Muscle of arm (tissue), 12 donors: ENCODE results near the gene EFNA4. TPM values are rescaled to one million over a fixed set of nuclear protein-coding genes. Genes with fewer than 3 reads are reported as not detected.
"Not testable (repeated sequence)": the region's sequence is repeated elsewhere in the genome, so short reads cannot be mapped to it uniquely, and the experiment has no call there.

Experiments
- DNase-seq: peaks from one replicate; pipeline ENCODE4 v3.0.0-alpha.2; 2013
- polyA plus RNA-seq, 12 donors: library from polyadenylated mRNA; unstranded; fragments of 120-200 nt; gene quantifications; one replicate each; pipeline ENCODE4 v1.2.1, GENCODE V29; 2013; ENCODE audit not compliant: insufficient read length in 12 of 12

EFNA4 gene
- polyA plus RNA-seq, 12 donors: 4.7 to 12.1 (median 6.5) TPM; not detected in 1

GRCh38 chr1:155113450-155113980 is 50.0 kb downstream of the EFNA4 start:
- no peak for DNase-seq

DNA sequence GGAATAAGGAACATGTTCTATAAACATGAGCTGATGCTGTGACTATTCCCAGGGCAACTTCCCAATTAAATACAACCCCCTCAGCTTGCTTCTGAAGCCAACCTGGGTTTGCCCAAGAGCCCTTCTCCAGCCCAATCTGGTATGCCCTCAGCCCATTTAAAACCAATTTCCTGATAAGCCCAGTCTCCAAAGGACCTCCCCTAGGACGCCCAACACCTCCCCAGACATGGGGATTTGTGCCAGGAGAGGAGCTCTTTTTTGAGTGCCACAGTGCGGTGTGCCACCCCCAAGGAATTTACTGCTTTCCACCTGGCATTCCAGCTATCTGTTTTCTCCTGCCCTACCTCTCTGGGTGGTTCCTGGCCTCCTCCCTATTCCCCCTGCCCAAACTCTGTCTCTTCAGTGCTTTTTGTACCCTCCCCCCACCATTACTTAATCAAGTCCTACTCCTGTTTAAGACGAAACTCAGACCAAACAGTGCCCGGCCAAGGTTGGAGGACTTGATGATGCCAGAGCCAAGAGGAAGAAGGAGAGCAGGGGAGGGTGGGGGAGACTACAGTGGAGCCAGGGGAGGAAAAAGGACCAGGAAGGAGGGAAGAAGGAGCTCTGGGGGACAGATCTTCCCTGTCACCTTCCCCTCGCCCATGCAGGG is 52.7 kb downstream of the EFNA4 start:
- DNase-seq: no peak

DNA sequence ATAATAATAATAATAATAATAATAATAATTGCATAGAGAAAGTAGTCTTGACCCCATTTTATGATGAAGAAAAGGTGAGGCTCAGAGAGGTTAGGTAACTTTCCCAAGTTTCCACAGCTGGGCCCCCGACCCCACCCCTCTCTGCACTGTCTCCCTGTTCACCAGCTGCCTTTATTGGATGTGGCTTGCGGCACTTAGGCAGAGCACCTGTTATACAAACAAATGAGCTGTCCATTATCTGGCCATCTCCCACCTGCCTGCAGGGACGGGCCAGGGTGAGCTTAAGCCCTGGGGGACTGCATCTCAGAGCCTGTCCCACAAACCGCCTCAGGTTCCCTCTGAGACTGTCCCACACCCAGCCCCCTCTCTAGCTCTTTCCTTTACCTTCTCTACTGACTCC is 54.1 kb downstream of the EFNA4 start:
- DNase-seq: no peak

DNA sequence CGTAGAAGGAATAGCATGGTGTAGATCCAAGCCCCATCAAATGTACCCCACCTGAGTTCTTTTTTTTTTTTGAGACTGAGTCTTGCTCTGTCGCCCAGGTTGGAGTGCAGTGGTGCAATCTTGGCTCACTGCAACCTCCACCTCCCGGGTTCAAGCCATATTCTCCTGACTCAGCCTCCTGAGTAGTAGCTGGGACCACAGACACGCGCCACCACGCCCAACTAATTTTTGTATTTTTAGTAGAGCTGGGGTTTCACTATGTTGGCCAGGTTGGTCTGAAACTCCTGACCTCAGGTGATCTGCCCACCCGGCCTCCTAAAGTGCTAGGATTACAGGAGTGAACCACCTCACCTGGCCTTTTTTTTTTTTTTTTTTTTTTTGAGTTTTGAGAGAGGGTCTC is 54.5 kb downstream of the EFNA4 start:
- DNase-seq: not testable (repeated sequence)

Other genes starting within 250 kb of the EFNA4 start
- gene KCNN3, start 193.5 kb upstream of the EFNA4 start, polyA plus RNA-seq: 10 to 100 TPM in 5 of 12 donors, 1 to 10 TPM in 6, not detected in 1; 5.8 to 12.8 (median 9.5) TPM
- 10 to 100 TPM in 11 of 12 donors, not detected in 1; 20.1 to 28.8 (median 26.1) TPM for gene PMVK, start 127.0 kb upstream of the EFNA4 start, polyA plus RNA-seq
- 100 to 1,000 TPM in 8 of 12 donors, 10 to 100 TPM in 3, not detected in 1; 74.1 to 186 (median 153) TPM for gene PBXIP1, start 107.6 kb upstream of the EFNA4 start, polyA plus RNA-seq
- gene PYGO2, start 102.0 kb upstream of the EFNA4 start, polyA plus RNA-seq: 10 to 100 TPM in 11 of 12 donors, not detected in 1; 21.7 to 39.5 (median 28.7) TPM
- gene SHC1, start 93.0 kb upstream of the EFNA4 start, polyA plus RNA-seq: 100 to 1,000 TPM in 1 of 12 donors, 10 to 100 TPM in 10, not detected in 1; 66.6 to 136 (median 92.4) TPM
- 10 to 100 TPM in 11 of 12 donors, not detected in 1; 44.1 to 77.4 (median 65.4) TPM for gene CKS1B, start 89.1 kb upstream of the EFNA4 start, polyA plus RNA-seq
- gene FLAD1, start 80.4 kb upstream of the EFNA4 start, polyA plus RNA-seq: 10 to 100 TPM in 11 of 12 donors, not detected in 1; 13.1 to 23.6 (median 19.7) TPM
- gene LENEP, start 70.2 kb upstream of the EFNA4 start, polyA plus RNA-seq: under 1 TPM in 1 of 12 donors, not detected in 11; 0.49 TPM
- 10 to 100 TPM in 4 of 12 donors, 1 to 10 TPM in 7, not detected in 1; 3.9 to 32.4 (median 8.5) TPM for gene ZBTB7B, start 60.9 kb upstream of the EFNA4 start, polyA plus RNA-seq
- 1 to 10 TPM in 3 of 12 donors, under 1 TPM in 7, not detected in 2; 0.34 to 1.6 (median 0.57) TPM for gene DCST2, start 30.0 kb upstream of the EFNA4 start, polyA plus RNA-seq
- under 1 TPM in 8 of 12 donors, not detected in 4; 0.16 to 0.29 (median 0.24) TPM for gene DCST1, start 29.9 kb upstream of the EFNA4 start, polyA plus RNA-seq
- gene ADAM15, start 12.4 kb upstream of the EFNA4 start, polyA plus RNA-seq: 100 to 1,000 TPM in 1 of 12 donors, 10 to 100 TPM in 10, not detected in 1; 47.2 to 143 (median 56.3) TPM
- 10 to 100 TPM in 1 of 12 donors, 1 to 10 TPM in 9, not detected in 2; 1.3 to 11.7 (median 2.1) TPM for gene EFNA3, start 15.1 kb downstream of the EFNA4 start, polyA plus RNA-seq
- 10 to 100 TPM in 11 of 12 donors, not detected in 1; 19.3 to 35.9 (median 23.3) TPM for gene EFNA1, start 64.1 kb downstream of the EFNA4 start, polyA plus RNA-seq
- 10 to 100 TPM in 11 of 12 donors, not detected in 1; 18.5 to 27.5 (median 23.4) TPM for gene SLC50A1, start 72.1 kb downstream of the EFNA4 start, polyA plus RNA-seq
- gene DPM3, start 76.8 kb downstream of the EFNA4 start, polyA plus RNA-seq: 10 to 100 TPM in 10 of 12 donors, not detected in 2; 13.2 to 24.3 (median 17.5) TPM
- gene KRTCAP2, start 109.6 kb downstream of the EFNA4 start, polyA plus RNA-seq: 100 to 1,000 TPM in 5 of 12 donors, 10 to 100 TPM in 6, not detected in 1; 59.2 to 147 (median 99.7) TPM
- gene TRIM46, start 110.1 kb downstream of the EFNA4 start, polyA plus RNA-seq: 1 to 10 TPM in 2 of 12 donors, under 1 TPM in 9, not detected in 1; 0.35 to 5.8 (median 0.56) TPM
- gene THBS3, start 144.2 kb downstream of the EFNA4 start, polyA plus RNA-seq: 10 to 100 TPM in 11 of 12 donors, not detected in 1; 44.8 to 81.2 (median 63.4) TPM
- 10 to 100 TPM in 11 of 12 donors, not detected in 1; 12.7 to 23.0 (median 19.0) TPM for gene MTX1, start 145.0 kb downstream of the EFNA4 start, polyA plus RNA-seq
- gene ENTREP3, start 191.7 kb downstream of the EFNA4 start, polyA plus RNA-seq: 10 to 100 TPM in 11 of 12 donors, not detected in 1; 10.8 to 33.3 (median 13.5) TPM
- gene SCAMP3, start 198.6 kb downstream of the EFNA4 start, polyA plus RNA-seq: 10 to 100 TPM in 11 of 12 donors, not detected in 1; 37.6 to 64.7 (median 42.4) TPM
- 10 to 100 TPM in 11 of 12 donors, not detected in 1; 32.8 to 79.5 (median 38.6) TPM for gene CLK2, start 209.8 kb downstream of the EFNA4 start, polyA plus RNA-seq
- 1 to 10 TPM in 11 of 12 donors, not detected in 1; 3.7 to 8.6 (median 4.6) TPM for gene HCN3, start 213.7 kb downstream of the EFNA4 start, polyA plus RNA-seq
- gene PKLR, start 237.7 kb downstream of the EFNA4 start, polyA plus RNA-seq: under 1 TPM in 8 of 12 donors, not detected in 4; 0.07 to 0.44 (median 0.15) TPM
- 100 to 1,000 TPM in 8 of 12 donors, 10 to 100 TPM in 3, not detected in 1; 83.9 to 131 (median 107) TPM for gene FDPS, start 245.1 kb downstream of the EFNA4 start, polyA plus RNA-seq